Osteocyte (in vitro differentiated cells): ENCODE data around the gene MDC1. TPM values are rescaled to one million over a fixed set of nuclear protein-coding genes. Genes with fewer than 3 reads are reported as not detected.

Experiments
- DNase-seq: peaks from one replicate; pipeline ENCODE4 v3.0.0; 2021; ENCODE audit warnings: mixed read lengths; ENCODE audit not compliant: unreplicated experiment; ENCODE audit errors: extremely low spot score
- H3K27ac Mint-ChIP-seq: one replicate; pipeline ENCODE4 v1.8.0; 2021; ENCODE audit warnings: mild to moderate bottlenecking, mixed read lengths; ENCODE audit not compliant: unreplicated experiment
- H3K27me3 Mint-ChIP-seq: one replicate; pipeline ENCODE4 v1.8.0; 2021; ENCODE audit warnings: mixed read lengths; ENCODE audit not compliant: unreplicated experiment
- H3K36me3 Mint-ChIP-seq: one replicate; pipeline ENCODE4 v1.8.0; 2021; ENCODE audit warnings: mixed read lengths; ENCODE audit not compliant: unreplicated experiment
- H3K4me1 Mint-ChIP-seq: one replicate; pipeline ENCODE4 v1.8.0; 2021; ENCODE audit warnings: mixed read lengths; ENCODE audit not compliant: unreplicated experiment
- H3K4me3 Mint-ChIP-seq: one replicate; pipeline ENCODE4 v1.8.0; 2021; ENCODE audit warnings: mild to moderate bottlenecking, moderate library complexity, mixed read lengths; ENCODE audit not compliant: unreplicated experiment
- H3K9me3 Mint-ChIP-seq: one replicate; pipeline ENCODE4 v1.8.0; 2021; ENCODE audit warnings: mixed read lengths; ENCODE audit not compliant: unreplicated experiment
- CTCF ChIP-seq: fragments of 200-600 bp; sonication (generic); IDR thresholded peaks from 2 replicates; pipeline ENCODE4 v1.5.0; 2021; ENCODE audit warnings: antibody characterized with exemption, mild to moderate bottlenecking, moderate library complexity
- total RNA-seq: library from RNA; stranded (reverse); gene quantifications from 2 replicates; pipeline ENCODE4 v1.2.1, GENCODE V29; 2021

Gene MDC1
- total RNA-seq, 1 donor from 2014 or later, result 37.7 TPM

GRCh38 chr6:30741789-30742315 is 24.8 kb upstream of the MDC1 start:
- H3K27ac Mint-ChIP-seq, result peak overlapping the region; percentile 95
- peak overlapping the region; percentile 99 for H3K4me3 Mint-ChIP-seq
- no peak for DNase-seq
- no peak for TF ChIP-seq CTCF
- H3K27me3 Mint-ChIP-seq, result no peaks in the 10 kb centered on the region
- H3K9me3 Mint-ChIP-seq, result no peaks in the 10 kb centered on the region
- H3K4me1 Mint-ChIP-seq, result peaks cover 45% of the 10 kb centered on the region
- peaks cover 46% of the 10 kb centered on the region for H3K36me3 Mint-ChIP-seq

GRCh38 chr6:30741063-30741779 is 24.1 kb upstream of the MDC1 start:
- TF ChIP-seq CTCF, result no peak
- Mint-ChIP-seq H3K27ac (peak overlapping the region; percentile 95), H3K9me3 (no peaks in the 10 kb centered on the region), H3K4me3 (peak overlapping the region; percentile 99), H3K27me3 (no peaks in the 10 kb centered on the region), H3K4me1 (peaks cover 41% of the 10 kb centered on the region), H3K36me3 (peaks cover 49% of the 10 kb centered on the region)
- DNase-seq, result no peak

GRCh38 chr6:30740540-30740870 is 23.4 kb upstream of the MDC1 start:
- Mint-ChIP-seq H3K4me1 (peaks cover 41% of the 10 kb centered on the region), H3K9me3 (no peaks in the 10 kb centered on the region), H3K27ac (peak overlapping the region; percentile 95), H3K4me3 (peak overlapping the region; percentile 99), H3K36me3 (peaks cover 55% of the 10 kb centered on the region), H3K27me3 (no peaks in the 10 kb centered on the region)
- DNase-seq, result no peak
- TF ChIP-seq CTCF, result no peak

- Mint-ChIP-seq H3K27me3 (no peaks in the 10 kb centered on the region), H3K27ac (peak overlapping the region; percentile 7), H3K4me1 (peaks cover 32% of the 10 kb centered on the region), H3K9me3 (no peaks in the 10 kb centered on the region), H3K36me3 (peaks cover 54% of the 10 kb centered on the region), H3K4me3 (no peak overlapping the region)
- no peak for TF ChIP-seq CTCF
- DNase-seq, result no peak
Observed at GRCh38 chr6:30738532-30738931, 21.5 kb upstream of the MDC1 start.

- Mint-ChIP-seq H3K27me3 (no peaks in the 10 kb centered on the region), H3K9me3 (no peaks in the 10 kb centered on the region), H3K36me3 (peaks cover 46% of the 10 kb centered on the region), H3K4me1 (peaks cover 18% of the 10 kb centered on the region), H3K27ac (no peak overlapping the region), H3K4me3 (no peak overlapping the region)
- no peak for TF ChIP-seq CTCF
- DNase-seq, result no peak
Observed at GRCh38 chr6:30735668-30736314, 18.7 kb upstream of the MDC1 start.
